Activated CD4-positive, alpha-beta T cell treated with anti-CD3 and anti-CD28 coated beads, Interleukin-2, Interleukin-6, amounts not matched to agents 100 ng/mL and 50 ng/mL, durations not matched to agents 16 hours and 8 hours (primary cell): ENCODE measurements around the gene ENO1.
A peak's percentile ranks its signal among the peaks of the same experiment; 100 is the strongest.
"Not testable (repeated sequence)": the region's sequence is repeated elsewhere in the genome, so short reads cannot be mapped to it uniquely, and the experiment has no call there.

ENCODE experiments used
- DNase-seq: peaks from one replicate; pipeline ENCODE4 v3.0.0-alpha.2; 2020

Gene ENO1

GRCh38 chr1:8892026-8892425, 13.5 kb upstream of the ENO1 start:
- no peak for DNase-seq

- no peak for DNase-seq
Measured at GRCh38 chr1:8891401-8891800, 12.9 kb upstream of the ENO1 start.

- no peak for DNase-seq
Measured at GRCh38 chr1:8889925-8890785, 11.7 kb upstream of the ENO1 start.

GRCh38 chr1:8889103-8889846, 10.8 kb upstream of the ENO1 start:
- no peak for DNase-seq

GRCh38 chr1:8886589-8886988, 8.1 kb upstream of the ENO1 start:
- no peak for DNase-seq

- DNase-seq: not testable (repeated sequence)
Measured at GRCh38 chr1:8886031-8886524, 7.6 kb upstream of the ENO1 start.

- DNase-seq: not testable (repeated sequence)
Measured at GRCh38 chr1:8884105-8884504, 5.6 kb upstream of the ENO1 start.

- DNase-seq: no peak
Measured at GRCh38 chr1:8883491-8883890, 5.0 kb upstream of the ENO1 start.

- peak; percentile 84 for DNase-seq
Measured at GRCh38 chr1:8879922-8880676, 1.6 kb upstream of the ENO1 start.

GRCh38 chr1:8879464-8879921, 1.0 kb upstream of the ENO1 start:
- no peak for DNase-seq

- DNase-seq: peak; percentile 99
Measured at GRCh38 chr1:8878698-8879463, 395 bp upstream of the ENO1 start.

GRCh38 chr1:8876087-8876486, 2.4 kb downstream of the ENO1 start:
- DNase-seq: no peak

GRCh38 chr1:8875216-8875861, 3.1 kb downstream of the ENO1 start:
- no peak for DNase-seq

GRCh38 chr1:8874230-8875201, 4.0 kb downstream of the ENO1 start:
- DNase-seq: no peak

- peak; percentile 92 for DNase-seq
Measured at GRCh38 chr1:8873506-8874229, 4.8 kb downstream of the ENO1 start.

- no peak for DNase-seq
Measured at GRCh38 chr1:8873001-8873400, 5.5 kb downstream of the ENO1 start.

- no peak for DNase-seq
Measured at GRCh38 chr1:8871965-8872399, 6.5 kb downstream of the ENO1 start.

- no peak for DNase-seq
Measured at GRCh38 chr1:8871539-8871935, 6.9 kb downstream of the ENO1 start.

GRCh38 chr1:8870616-8871538, 7.6 kb downstream of the ENO1 start:
- DNase-seq: peak; percentile 23
